Activated CD8-positive, alpha-beta T cell treated with anti-CD3 and anti-CD28 coated beads, Interleukin-2, amount 10 ng/mL, durations not matched to agents 7 days and 5 days (primary cell): Measurements from ENCODE around the gene SHB. TPM values are rescaled to one million over a fixed set of nuclear protein-coding genes. Genes with fewer than 3 reads are reported as not detected.
A peak's percentile ranks its signal among the peaks of the same experiment; 100 is the strongest.

Experiments
- ATAC-seq: fragments of 150-1000 bp; cut with Tn5 transposase; one replicate; pipeline ENCODE4 v1.10.0; 2021; ENCODE audit warnings: moderate library complexity
- CTCF ChIA-PET: fragments of 350-600 bp; sonication (Branson Sonifier 250); formaldehyde crosslinking; loops from one replicate; lab custom pipeline; 2021; ENCODE audit warnings: antibody characterized with exemption; lab: Charles Lee
- POLR2A ChIA-PET: fragments of 350-600 bp; sonication (Branson Sonifier 250); formaldehyde crosslinking; loops from one replicate; lab custom pipeline; 2021; ENCODE audit warnings: antibody characterized with exemption; lab: Charles Lee
- DNase-seq: peaks from one replicate; pipeline ENCODE4 v3.0.0-alpha.2; 2020
- H3K27ac Mint-ChIP-seq: one replicate; pipeline ENCODE4 v1.8.0; 2021; ENCODE audit warnings: mild to moderate bottlenecking, mixed read lengths
- H3K27me3 Mint-ChIP-seq: one replicate; pipeline ENCODE4 v1.8.0; 2021; ENCODE audit warnings: low read depth, mixed read lengths
- H3K36me3 Mint-ChIP-seq: one replicate; pipeline ENCODE4 v1.8.0; 2021; ENCODE audit warnings: low read depth, mixed read lengths
- H3K4me1 Mint-ChIP-seq: one replicate; pipeline ENCODE4 v1.8.0; 2021; ENCODE audit warnings: low read depth, mixed read lengths
- H3K4me3 Mint-ChIP-seq: one replicate; pipeline ENCODE4 v1.8.0; 2021; ENCODE audit warnings: mild to moderate bottlenecking, mixed read lengths
- H3K9me3 Mint-ChIP-seq: one replicate; pipeline ENCODE4 v1.8.0; 2022; ENCODE audit warnings: mixed read lengths; ENCODE audit not compliant: insufficient read depth
- total RNA-seq, 2 experiments: library from RNA; stranded (reverse); gene quantifications; one replicate each; pipeline ENCODE4 v1.2.3, GENCODE V29; 2021

The SHB gene
- total RNA-seq, 2 experiments from 2014 or later: 0.57 to 0.58 TPM

DNA sequence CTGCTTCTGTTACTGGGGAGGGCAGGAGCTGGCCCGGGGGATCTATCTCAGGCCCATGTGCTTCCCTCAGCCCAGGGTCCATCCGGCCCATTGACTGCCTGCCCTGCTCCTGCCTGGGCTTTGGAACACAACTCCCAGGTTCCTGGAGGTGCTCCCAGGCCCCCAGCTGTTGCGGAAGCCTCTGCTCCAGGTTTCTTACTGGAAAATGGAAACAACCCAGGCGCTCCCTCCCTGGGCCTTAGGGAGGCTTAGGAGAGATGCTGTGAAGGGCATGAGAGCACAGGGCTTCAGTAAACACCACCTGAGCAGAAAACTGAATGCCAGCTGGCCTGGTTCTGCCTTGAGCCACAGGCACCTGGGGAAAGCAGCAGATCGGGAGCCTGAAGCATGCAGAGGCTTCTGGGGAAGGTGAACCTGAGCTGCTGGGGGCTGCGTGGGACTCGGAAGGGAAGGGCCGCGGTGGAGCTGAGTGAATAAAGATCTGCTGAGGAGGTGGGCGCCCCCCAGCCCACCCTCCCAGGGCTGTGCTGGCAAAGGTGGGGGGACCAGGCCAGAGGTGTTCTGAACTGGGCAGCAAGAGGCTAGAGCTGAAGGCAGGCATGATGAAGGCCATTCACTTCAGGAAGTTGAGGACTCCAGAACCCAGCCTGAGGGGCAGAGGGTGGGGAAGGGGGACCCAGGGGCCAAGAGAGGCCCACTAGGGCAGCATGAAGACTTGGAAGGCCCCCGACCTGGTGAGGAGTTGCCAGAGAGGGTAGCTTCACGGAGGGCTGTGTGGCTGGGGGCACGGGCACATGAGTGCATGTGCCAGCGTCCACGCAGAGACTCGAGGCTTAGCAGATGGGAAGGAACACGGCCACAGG, 64.8 kb downstream of the SHB start:
- ATAC-seq: no peak

DNA sequence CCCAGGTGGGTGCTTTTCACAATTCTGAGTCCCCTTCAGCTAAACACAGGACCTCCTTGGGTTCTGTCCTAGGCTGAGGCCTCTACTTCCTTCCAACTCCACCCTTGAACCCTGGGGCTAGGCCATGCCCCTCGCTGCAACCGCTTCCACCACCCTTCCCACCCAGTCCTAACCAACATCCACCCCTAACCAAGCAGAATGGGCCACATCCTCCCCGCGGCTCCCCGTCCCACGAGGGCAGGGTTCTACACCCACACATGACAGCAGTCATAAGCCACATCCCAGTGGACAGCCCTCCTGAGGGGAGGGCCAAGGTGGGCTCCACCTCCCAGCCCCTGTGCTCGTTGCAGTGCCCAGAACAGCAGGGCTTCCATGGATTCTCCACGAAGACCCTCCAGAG, 65.8 kb downstream of the SHB start:
- DNase-seq (peak; percentile 70), ATAC-seq (peak; percentile 53)
- peak overlapping the region; percentile 1 for H3K4me3 Mint-ChIP-seq
- H3K27me3 Mint-ChIP-seq: no peaks in the 10 kb centered on the region
- H3K4me1 Mint-ChIP-seq: peaks cover 65% of the 10 kb centered on the region
- no peaks in the 10 kb centered on the region for H3K9me3 Mint-ChIP-seq
- ChIA-PET POLR2A (no interaction called here), CTCF (no interaction called here)
- H3K36me3 Mint-ChIP-seq: no peaks in the 10 kb centered on the region
- H3K27ac Mint-ChIP-seq: peak overlapping the region; percentile 74

More for the DNA sequence above, 64.8 kb downstream of the SHB start:
- POLR2A ChIA-PET: no interaction called here
- Mint-ChIP-seq H3K9me3 (no peaks in the 10 kb centered on the region), H3K4me1 (peaks cover 67% of the 10 kb centered on the region), H3K27ac (no peak overlapping the region), H3K4me3 (no peak overlapping the region), H3K36me3 (no peaks in the 10 kb centered on the region), H3K27me3 (no peaks in the 10 kb centered on the region)
- no peak for DNase-seq
- CTCF ChIA-PET: no interaction called here

DNA sequence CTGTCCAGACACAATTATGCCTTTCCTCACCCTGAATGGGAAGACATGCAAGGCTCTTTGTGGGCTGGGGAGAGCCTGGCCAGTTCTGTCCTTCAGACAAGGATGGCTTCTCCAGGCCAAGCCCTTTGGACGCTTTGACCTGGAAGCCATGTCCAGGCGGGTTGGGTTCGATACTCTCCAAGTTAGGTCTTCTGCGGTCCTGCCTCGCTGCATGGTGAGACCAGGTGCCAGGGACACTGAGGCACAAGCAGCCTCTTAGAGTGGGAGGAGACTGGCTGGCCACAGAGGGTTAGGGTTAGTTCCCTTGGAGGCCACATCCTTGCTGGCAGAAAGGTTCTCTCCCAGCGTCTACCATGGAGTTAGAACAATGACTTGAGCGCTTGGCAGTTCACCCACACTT, 67.6 kb downstream of the SHB start:
- H3K4me1 Mint-ChIP-seq: peaks cover 49% of the 10 kb centered on the region
- H3K9me3 Mint-ChIP-seq: no peaks in the 10 kb centered on the region
- H3K4me3 Mint-ChIP-seq: no peak overlapping the region
- ChIA-PET CTCF (no interaction called here), POLR2A (no interaction called here)
- no peaks in the 10 kb centered on the region for H3K27me3 Mint-ChIP-seq
- no peaks in the 10 kb centered on the region for H3K36me3 Mint-ChIP-seq
- ATAC-seq (no peak), DNase-seq (no peak)
- no peak overlapping the region for H3K27ac Mint-ChIP-seq

- peaks cover 43% of the 10 kb centered on the region for H3K4me1 Mint-ChIP-seq
- POLR2A ChIA-PET: no interaction called here
- no peaks in the 10 kb centered on the region for H3K9me3 Mint-ChIP-seq
- H3K27me3 Mint-ChIP-seq: no peaks in the 10 kb centered on the region
- H3K36me3 Mint-ChIP-seq: no peaks in the 10 kb centered on the region
- ATAC-seq (no peak), DNase-seq (no peak)
- CTCF ChIA-PET: no interaction called here
- no peak overlapping the region for H3K4me3 Mint-ChIP-seq
- no peak overlapping the region for H3K27ac Mint-ChIP-seq
Observed at GRCh38 chr9:38000735-38001134, 68.3 kb downstream of the SHB start.

DNA sequence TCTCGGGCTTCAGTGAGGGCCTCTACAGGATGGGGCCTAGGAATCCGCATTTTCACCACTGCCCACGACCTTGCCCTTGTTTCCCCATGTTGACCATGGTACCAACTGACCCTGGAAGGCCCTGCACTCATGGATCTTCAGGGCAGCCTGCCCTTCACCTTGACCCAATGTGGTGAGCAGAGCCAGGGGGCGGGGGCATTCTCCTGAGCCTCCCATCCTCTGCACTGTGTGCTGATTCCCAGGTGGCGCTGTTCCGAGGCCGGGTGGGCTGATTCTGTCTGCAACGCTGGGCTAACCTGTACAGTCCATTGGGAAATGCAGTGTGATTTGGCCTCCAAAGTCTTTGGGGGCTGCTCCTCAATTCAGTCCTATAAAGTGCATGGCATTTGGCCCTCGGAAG, 68.7 kb downstream of the SHB start:
- no peak overlapping the region for H3K4me3 Mint-ChIP-seq
- H3K36me3 Mint-ChIP-seq: no peaks in the 10 kb centered on the region
- DNase-seq (no peak), ATAC-seq (no peak)
- H3K9me3 Mint-ChIP-seq: no peaks in the 10 kb centered on the region
- no peaks in the 10 kb centered on the region for H3K27me3 Mint-ChIP-seq
- peaks cover 44% of the 10 kb centered on the region for H3K4me1 Mint-ChIP-seq
- POLR2A ChIA-PET: no interaction called here
- H3K27ac Mint-ChIP-seq: no peak overlapping the region
- CTCF ChIA-PET: no interaction called here

GRCh38 chr9:37999588-38000189, 69.3 kb downstream of the SHB start:
- peaks cover 50% of the 10 kb centered on the region for H3K4me1 Mint-ChIP-seq
- H3K36me3 Mint-ChIP-seq: no peaks in the 10 kb centered on the region
- DNase-seq (no peak), ATAC-seq (no peak)
- no peak overlapping the region for H3K4me3 Mint-ChIP-seq
- H3K27ac Mint-ChIP-seq: no peak overlapping the region
- no peaks in the 10 kb centered on the region for H3K27me3 Mint-ChIP-seq
- ChIA-PET CTCF (interaction anchor here (0.7 kb wide), 1 partner anchor 95 kb away, joined by 3 read pairs; no protein-coding TSS in a partner anchor), POLR2A (interaction anchor here (0.8 kb wide), 1 partner anchor 11 kb away, joined by 3 read pairs; no protein-coding TSS in a partner anchor)
- H3K9me3 Mint-ChIP-seq: no peaks in the 10 kb centered on the region

GRCh38 chr9:37998881-37999587, 70.0 kb downstream of the SHB start:
- Mint-ChIP-seq H3K4me3 (no peak overlapping the region), H3K4me1 (peaks cover 57% of the 10 kb centered on the region), H3K9me3 (no peaks in the 10 kb centered on the region), H3K36me3 (no peaks in the 10 kb centered on the region), H3K27me3 (no peaks in the 10 kb centered on the region), H3K27ac (peak overlapping the region; percentile 52)
- no peak for DNase-seq
- no peak for ATAC-seq
- CTCF ChIA-PET: interaction anchor here (0.7 kb wide), 1 partner anchor 94 kb away, joined by 3 read pairs; no protein-coding TSS in a partner anchor
- POLR2A ChIA-PET: interaction anchor here (0.8 kb wide), 1 partner anchor 10 kb away, joined by 3 read pairs; no protein-coding TSS in a partner anchor

- Mint-ChIP-seq H3K4me3 (no peak overlapping the region), H3K27ac (no peak overlapping the region), H3K36me3 (no peaks in the 10 kb centered on the region), H3K27me3 (no peaks in the 10 kb centered on the region), H3K9me3 (no peaks in the 10 kb centered on the region), H3K4me1 (peaks cover 57% of the 10 kb centered on the region)
- ChIA-PET CTCF (no interaction called here), POLR2A (no interaction called here)
- DNase-seq (no peak), ATAC-seq (no peak)
Observed at GRCh38 chr9:37997636-37998374, 71.2 kb downstream of the SHB start.

DNA sequence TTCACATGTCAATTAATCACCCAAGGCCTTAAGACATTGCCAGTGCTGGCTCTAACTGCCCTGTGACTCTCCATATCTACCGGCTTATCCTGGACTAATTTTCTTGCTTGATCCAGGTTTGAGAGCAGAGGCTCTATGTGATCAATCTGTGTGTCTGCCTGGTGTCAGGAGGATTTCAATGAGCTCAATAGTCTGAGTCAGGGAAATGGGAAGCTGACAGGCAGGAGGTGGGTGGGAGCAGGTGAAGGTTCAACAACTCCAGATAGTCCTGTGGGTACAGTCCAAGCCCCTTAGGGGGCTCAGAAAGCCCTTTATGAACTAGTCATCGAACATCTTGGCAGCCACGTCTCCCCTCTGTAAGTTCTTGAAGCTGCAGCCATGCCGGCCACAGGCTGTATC, 72.2 kb downstream of the SHB start:
- H3K27me3 Mint-ChIP-seq: no peaks in the 10 kb centered on the region
- DNase-seq (no peak), ATAC-seq (no peak)
- no peaks in the 10 kb centered on the region for H3K36me3 Mint-ChIP-seq
- H3K4me3 Mint-ChIP-seq: no peak overlapping the region
- no peaks in the 10 kb centered on the region for H3K9me3 Mint-ChIP-seq
- POLR2A ChIA-PET: no interaction called here
- peaks cover 51% of the 10 kb centered on the region for H3K4me1 Mint-ChIP-seq
- CTCF ChIA-PET: no interaction called here
- no peak overlapping the region for H3K27ac Mint-ChIP-seq

DNA sequence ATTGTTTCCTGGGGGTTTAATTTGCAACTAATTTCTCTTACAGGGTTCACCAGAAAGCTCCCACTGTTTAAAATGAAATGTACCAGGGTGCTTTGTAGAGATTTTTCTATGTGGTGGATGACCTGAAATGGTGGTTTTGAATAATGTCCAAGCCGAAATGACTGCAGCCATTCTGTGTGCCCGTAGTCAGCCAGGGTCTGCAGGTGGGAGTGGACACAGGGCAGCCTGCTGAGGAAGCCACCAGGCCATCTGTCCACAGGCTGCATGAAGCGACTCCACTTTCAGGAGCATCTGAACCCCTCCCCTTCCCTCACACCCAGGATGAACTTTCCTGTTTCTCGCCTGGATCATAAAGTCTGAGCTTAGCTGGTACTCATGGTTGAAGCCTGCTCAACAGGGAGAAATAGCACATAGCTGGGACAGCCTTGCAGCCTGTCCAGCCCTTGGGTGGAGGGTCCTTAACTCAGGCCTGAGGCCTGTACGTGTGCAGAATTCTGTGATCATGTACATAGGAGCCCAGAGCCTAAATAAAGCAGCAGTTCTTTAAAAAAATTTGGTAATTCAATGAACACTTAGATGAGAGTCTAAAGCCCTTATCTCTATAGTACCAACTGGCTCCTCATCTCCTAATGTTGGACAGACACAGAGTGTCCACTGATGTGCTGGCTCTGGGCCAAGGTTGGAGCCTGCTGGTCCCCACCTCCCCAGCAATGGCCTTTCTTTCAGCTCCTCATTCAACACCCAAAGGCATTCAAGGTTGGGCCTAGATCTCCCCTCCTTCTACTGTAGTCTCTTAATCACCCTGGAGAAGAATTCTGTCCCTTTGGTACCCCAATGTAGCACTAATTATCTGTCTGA, 72.8 kb downstream of the SHB start:
- Mint-ChIP-seq H3K4me1 (peaks cover 46% of the 10 kb centered on the region), H3K27me3 (no peaks in the 10 kb centered on the region), H3K9me3 (no peaks in the 10 kb centered on the region), H3K27ac (no peak overlapping the region), H3K36me3 (no peaks in the 10 kb centered on the region), H3K4me3 (no peak overlapping the region)
- POLR2A ChIA-PET: no interaction called here
- no peak for ATAC-seq
- CTCF ChIA-PET: no interaction called here
- no peak for DNase-seq

DNA sequence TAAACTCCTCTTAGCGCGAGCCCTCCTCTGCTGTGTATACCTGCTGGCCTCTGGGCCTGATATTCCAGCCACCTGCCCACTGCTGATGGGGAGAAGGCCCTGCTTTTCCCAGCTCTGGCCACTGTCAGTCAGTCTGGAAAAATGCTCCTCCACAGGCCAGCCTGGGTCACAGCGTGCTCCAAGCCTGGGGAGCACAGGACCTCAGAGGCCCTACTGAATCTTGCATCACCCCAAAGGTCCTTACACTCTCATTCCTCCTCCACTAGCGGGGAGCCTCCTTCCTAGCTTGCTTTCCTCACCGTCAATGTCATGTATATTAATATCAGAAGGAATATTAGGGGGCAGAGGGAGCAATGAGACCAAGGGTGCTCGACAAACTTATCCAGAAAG, 73.7 kb downstream of the SHB start:
- peaks cover 43% of the 10 kb centered on the region for H3K4me1 Mint-ChIP-seq
- no peaks in the 10 kb centered on the region for H3K36me3 Mint-ChIP-seq
- ChIA-PET CTCF (interaction anchor here (0.9 to 1.1 kb wide), 2 partner anchors 54 to 82 kb away, joined by 3 to 6 read pairs; no protein-coding TSS in a partner anchor), POLR2A (no interaction called here)
- no peaks in the 10 kb centered on the region for H3K27me3 Mint-ChIP-seq
- no peaks in the 10 kb centered on the region for H3K9me3 Mint-ChIP-seq
- no peak overlapping the region for H3K4me3 Mint-ChIP-seq
- ATAC-seq (peak; percentile 14), DNase-seq (no peak)
- no peak overlapping the region for H3K27ac Mint-ChIP-seq
